RKO (cell line): Measurements from ENCODE around the gene ZNF524.
"Not testable (repeated sequence)": the region's sequence is repeated elsewhere in the genome, so short reads cannot be mapped to it uniquely, and the experiment has no call there.

Experiments
- DNase-seq: peaks from one replicate; pipeline ENCODE4 v3.0.0-alpha.2; 2016; ENCODE audit warnings: low spot score

Gene ZNF524

GRCh38 chr19:55599842-55600661, at the start of gene ZNF524:
ZNF524 (plus strand) TSS chr19:55600288; CDS start chr19:55602113, 1,825 bp downstream.
- DNase-seq: peak; percentile 85

- no peak for DNase-seq
These were observed 49.8 kb upstream of the ZNF524 start for GRCh38 chr19:55550321-55550650.

GRCh38 chr19:55552206-55552605, 47.9 kb upstream of the ZNF524 start:
- DNase-seq: no peak

GRCh38 chr19:55552620-55553019, 47.5 kb upstream of the ZNF524 start:
- DNase-seq: no peak

GRCh38 chr19:55553217-55554182, 46.6 kb upstream of the ZNF524 start:
- no peak for DNase-seq

- no peak for DNase-seq
These were observed 45.8 kb upstream of the ZNF524 start for GRCh38 chr19:55554302-55554701.

- no peak for DNase-seq
These were observed 45.3 kb upstream of the ZNF524 start for GRCh38 chr19:55554741-55555152.

GRCh38 chr19:55559684-55560083, 40.4 kb upstream of the ZNF524 start:
- no peak for DNase-seq

- no peak for DNase-seq
These were observed 36.8 kb upstream of the ZNF524 start for GRCh38 chr19:55563261-55563690.

GRCh38 chr19:55566823-55567222, 33.3 kb upstream of the ZNF524 start:
- no peak for DNase-seq

- no peak for DNase-seq
These were observed 32.3 kb upstream of the ZNF524 start for GRCh38 chr19:55567708-55568328.

- DNase-seq: not testable (repeated sequence)
These were observed 30.6 kb upstream of the ZNF524 start for GRCh38 chr19:55569477-55569876.

GRCh38 chr19:55573929-55574328, 26.2 kb upstream of the ZNF524 start:
- not testable (repeated sequence) for DNase-seq

- no peak for DNase-seq
These were observed 23.3 kb upstream of the ZNF524 start for GRCh38 chr19:55576746-55577145.

GRCh38 chr19:55578031-55578760, 21.9 kb upstream of the ZNF524 start:
- no peak for DNase-seq

- no peak for DNase-seq
These were observed 21.0 kb upstream of the ZNF524 start for GRCh38 chr19:55578761-55579747.

GRCh38 chr19:55579766-55580621, 20.1 kb upstream of the ZNF524 start:
- no peak for DNase-seq

- DNase-seq: peak; percentile 86
These were observed 19.4 kb upstream of the ZNF524 start, which contains the start of gene ZNF579 for GRCh38 chr19:55580628-55581144. ZNF579 (minus strand) TSS chr19:55580848; CDS start chr19:55579639, 1,209 bp downstream.
